Panc1 (cell line): ENCODE measurements around the gene CLHC1. TPM values are rescaled to one million over a fixed set of nuclear protein-coding genes. Genes with fewer than 3 reads are reported as not detected.

Experiments used
- ATAC-seq: fragments of 200-7000 bp; cut with Tn5 transposase; 2 replicates; pipeline ENCODE4 v1.9.1; 2020; ENCODE audit warnings: mild to moderate bottlenecking, moderate library complexity
- BruUV-seq: library from RNA; stranded (reverse); fragments of 400-500 nt; replicated peaks from 2 replicates; lab custom pipeline; 2021; lab: Mats Ljungman, UMichigan
- CTCF ChIA-PET: fragments of 300-600 bp; sonication (Branson Sonifier 250); formaldehyde crosslinking; loops from one replicate; lab custom pipeline; 2022; ENCODE audit warnings: antibody characterized with exemption; lab: Charles Lee
- POLR2A ChIA-PET: fragments of 300-600 bp; sonication (Branson Sonifier 250); formaldehyde crosslinking; loops from one replicate; lab custom pipeline; 2022; ENCODE audit warnings: antibody characterized with exemption; lab: Charles Lee
- DNase-seq: peaks from one replicate; pipeline ENCODE4 v3.0.0-alpha.2; 2010; ENCODE audit warnings: low read depth, low spot score
- H3K27ac ChIP-seq: 2 replicates; pipeline ENCODE4 v1.5.1; 2011; ENCODE audit warnings: mild to moderate bottlenecking, low read length, inconsistent platforms
- H3K27me3 ChIP-seq: fragments of 200-500 bp; sonication (Bioruptor generic); 2 replicates; pipeline ENCODE4 v1.6.0; 2014; ENCODE audit warnings: low read length, inconsistent platforms; ENCODE audit not compliant: control insufficient read depth, insufficient read depth
- H3K36me3 ChIP-seq: fragments of 200-500 bp; sonication (Bioruptor generic); 2 replicates; pipeline ENCODE4 v1.5.1; 2014; ENCODE audit warnings: inconsistent platforms, mild to moderate bottlenecking, low read length, moderate library complexity; ENCODE audit not compliant: control insufficient read depth, insufficient read depth
- H3K4me1 ChIP-seq: 2 replicates; pipeline ENCODE4 v1.5.1; 2011; ENCODE audit warnings: inconsistent platforms, mild to moderate bottlenecking, low read length, moderate library complexity; ENCODE audit not compliant: control insufficient read depth, insufficient read depth
- H3K4me3 ChIP-seq, 2 experiments: 2 replicates each; pipeline ENCODE4 v1.5.1; 2011 to 2012; ENCODE audit warnings: low read depth in 2 of 2, low read length in 2 of 2, mild to moderate bottlenecking in 2 of 2, inconsistent platforms in 1 of 2, moderate library complexity in 1 of 2
- H3K9me3 ChIP-seq: fragments of 200-500 bp; sonication (Bioruptor generic); 2 replicates; pipeline ENCODE4 v1.5.1; 2014; ENCODE audit warnings: low read depth, mild to moderate bottlenecking, inconsistent platforms, low read length, moderate library complexity; ENCODE audit not compliant: control insufficient read depth, insufficient read depth
- CTCF ChIP-seq: fragments of 450-650 bp; IDR thresholded peaks from 2 replicates; pipeline ENCODE4 v1.5.1; 2017; ENCODE audit warnings: mild to moderate bottlenecking
- POLR2AphosphoS5 ChIP-seq: IDR thresholded peaks from 2 replicates; pipeline ENCODE4 v1.6.1; 2012; ENCODE audit warnings: mild to moderate bottlenecking, low read depth, low read length, moderate library complexity
- REST ChIP-seq, 2 experiments: IDR thresholded peaks; 2 replicates each; pipeline ENCODE4 v1.6.1; 2011 to 2012; ENCODE audit warnings: low read depth in 2 of 2, control low read depth in 1 of 2, low read length in 1 of 2, mild to moderate bottlenecking in 1 of 2, moderate library complexity in 1 of 2; ENCODE audit not compliant: insufficient read depth in 1 of 2
- SIN3A ChIP-seq: IDR thresholded peaks from 2 replicates; pipeline ENCODE4 v1.6.1; 2012; ENCODE audit warnings: low read depth, mild to moderate bottlenecking, low read length, moderate library complexity, borderline replicate concordance; ENCODE audit not compliant: insufficient read depth
- TCF7L2 ChIP-seq: IDR thresholded peaks from 2 replicates; pipeline ENCODE4 v1.6.1; 2011; ENCODE audit warnings: mild to moderate bottlenecking, low read depth, low read length, inconsistent platforms
- in situ Hi-C: cut with HindIII; loops from 2 replicates; pipeline ENCODE4 v1.10.0; 2016; ENCODE audit warnings: low sequenced_read_pairs, low pct_unique_long_range_greater_than_20kb
- intact Hi-C: fragments of 100-400 bp; cut with micrococcal nuclease; formaldehyde crosslinking; loops from one replicate; pipeline ENCODE4 v1.10.0; 2022; ENCODE audit not compliant: unreplicated experiment
- total RNA-seq: library from RNA; stranded (reverse); gene quantifications from one replicate; pipeline ENCODE4 v1.2.1, GENCODE V29; 2021; ENCODE audit not compliant: unreplicated experiment

CLHC1 gene
- total RNA-seq, 1 experiment from 2014 or later, result 3.6 TPM

DNA sequence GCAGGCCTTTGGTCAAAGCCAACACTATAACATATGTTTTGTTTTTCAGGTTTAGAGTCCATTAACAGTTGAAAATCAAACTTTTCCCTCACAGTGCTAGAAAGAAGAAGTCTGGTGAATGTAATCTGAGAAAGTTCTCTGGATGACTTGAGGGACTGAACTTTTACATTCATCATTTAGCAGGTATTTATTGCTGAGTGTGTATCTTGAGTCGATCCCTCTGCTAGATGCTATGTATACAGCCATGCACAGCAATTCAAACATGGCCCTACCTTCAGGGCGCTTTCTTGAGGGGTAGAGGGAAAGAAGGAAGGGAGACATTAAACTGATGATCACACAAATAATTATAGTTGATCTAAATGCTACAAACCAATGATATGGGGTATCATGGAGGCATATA lies 89.6 kb downstream of the CLHC1 start:
- DNase-seq, result no peak
- ChIA-PET CTCF (no interaction called here), POLR2A (no interaction called here)
- Histone ChIP-seq H3K4me1 (no peaks in the 10 kb centered on the region), H3K27me3 (no peaks in the 10 kb centered on the region), H3K27ac (no peak overlapping the region), H3K36me3 (no peaks in the 10 kb centered on the region), H3K9me3 (no peaks in the 10 kb centered on the region), H3K4me3 (no peak overlapping the region)
- no TSS peak for BruUV-seq
- intact Hi-C loops (no loop called here), in situ Hi-C loops (no loop called here)
- no peak for ATAC-seq
- TF ChIP-seq TCF7L2 (no peak), POLR2AphosphoS5 (no peak), CTCF (no peak), SIN3A (no peak), REST (IDR thresholded peaks at IDR 0.05; ENCODE audit: insufficient read depth in 1 of 2, low read depth in 2 of 2, low read length in 1 of 2) (no peak)

DNA sequence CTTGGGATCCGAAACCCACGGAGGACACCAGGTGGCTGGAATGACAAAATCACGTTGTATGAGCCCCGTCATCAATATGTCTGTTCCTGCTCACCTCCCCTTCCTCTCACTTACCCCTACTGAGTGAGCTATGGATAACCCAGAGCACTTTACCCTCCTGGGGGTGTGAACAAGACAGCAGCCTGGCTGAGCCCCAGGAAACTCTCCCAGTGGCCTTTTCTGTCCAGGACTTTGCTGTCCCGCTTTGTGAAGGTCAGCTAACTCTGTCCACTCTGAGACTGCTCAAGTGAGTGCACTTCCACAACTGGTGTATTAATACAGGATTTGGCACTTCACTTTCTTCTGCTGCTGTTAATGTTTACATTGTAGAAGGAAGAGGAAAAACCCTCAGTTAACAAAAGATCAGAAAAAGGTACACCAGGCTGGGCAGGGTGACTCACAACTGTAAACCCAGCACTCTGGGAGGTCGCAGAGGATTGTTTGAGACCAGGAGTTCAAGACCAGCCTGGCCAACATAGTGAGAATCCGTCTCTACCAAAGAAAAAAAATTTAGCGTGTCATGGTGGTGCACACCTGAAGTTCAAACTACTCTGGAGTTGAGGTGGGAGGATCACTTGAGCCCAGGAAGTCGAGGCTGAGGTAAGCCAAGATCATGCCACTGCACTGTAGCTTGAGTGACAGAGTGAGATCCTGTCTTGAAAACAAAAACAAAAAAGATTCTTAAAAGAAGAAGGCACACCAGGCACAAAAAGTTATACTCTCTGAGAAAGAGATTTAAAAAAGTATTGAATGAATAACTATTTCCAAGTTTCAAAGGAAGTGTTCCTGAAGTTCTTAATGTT lies 90.3 kb downstream of the CLHC1 start:
- in situ Hi-C loops, result no loop called here
- H3K27me3 ChIP-seq, result no peaks in the 10 kb centered on the region
- no peak overlapping the region for H3K27ac ChIP-seq
- DNase-seq (no peak), ATAC-seq (no peak)
- no TSS peak for BruUV-seq
- no peak for TF ChIP-seq POLR2AphosphoS5
- TF ChIP-seq TCF7L2, result no peak
- TF ChIP-seq SIN3A, result no peak
- no peak for TF ChIP-seq REST (IDR thresholded peaks at IDR 0.05; ENCODE audit: insufficient read depth in 1 of 2, low read depth in 2 of 2, low read length in 1 of 2)
- TF ChIP-seq CTCF, result no peak
- POLR2A ChIA-PET, result no interaction called here
- H3K36me3 ChIP-seq, result no peaks in the 10 kb centered on the region
- H3K4me3 ChIP-seq, result no peak overlapping the region
- intact Hi-C loops, result no loop called here
- H3K9me3 ChIP-seq, result no peaks in the 10 kb centered on the region
- 0 out of 2 replicates have a peak, but pooled peaks cover 4% of the 10 kb centered on the region for H3K4me1 ChIP-seq
- CTCF ChIA-PET, result no interaction called here
